Nephron progenitor cell (in vitro differentiated cells): ENCODE data around the gene NHS.

ENCODE experiments used
- DNase-seq: peaks from one replicate; pipeline ENCODE4 v3.0.0; 2021
- H3K27ac Mint-ChIP-seq: 2 replicates; pipeline ENCODE4 v1.8.0; 2021; ENCODE audit warnings: mild to moderate bottlenecking, moderate library complexity, mixed read lengths
- H3K27me3 Mint-ChIP-seq: 2 replicates; pipeline ENCODE4 v1.8.0; 2021; ENCODE audit warnings: mild to moderate bottlenecking, low read depth, mixed read lengths; ENCODE audit not compliant: poor library complexity
- H3K36me3 Mint-ChIP-seq: 2 replicates; pipeline ENCODE4 v1.8.0; 2021; ENCODE audit warnings: low read depth, mixed read lengths
- H3K4me1 Mint-ChIP-seq: 2 replicates; pipeline ENCODE4 v1.8.0; 2021; ENCODE audit warnings: mixed read lengths
- H3K4me3 Mint-ChIP-seq: 2 replicates; pipeline ENCODE4 v1.8.0; 2021; ENCODE audit warnings: mild to moderate bottlenecking, moderate library complexity, mixed read lengths
- H3K9me3 Mint-ChIP-seq: 2 replicates; pipeline ENCODE4 v1.8.0; 2021; ENCODE audit warnings: mild to moderate bottlenecking, moderate library complexity, mixed read lengths
- TF ChIP-seq, protein P1 (sequence below): fragments of 200-600 bp; sonication (generic); IDR thresholded peaks from 2 replicates; pipeline ENCODE4 v1.5.0; 2021; ENCODE audit warnings: antibody characterized with exemption

NHS gene

DNA sequence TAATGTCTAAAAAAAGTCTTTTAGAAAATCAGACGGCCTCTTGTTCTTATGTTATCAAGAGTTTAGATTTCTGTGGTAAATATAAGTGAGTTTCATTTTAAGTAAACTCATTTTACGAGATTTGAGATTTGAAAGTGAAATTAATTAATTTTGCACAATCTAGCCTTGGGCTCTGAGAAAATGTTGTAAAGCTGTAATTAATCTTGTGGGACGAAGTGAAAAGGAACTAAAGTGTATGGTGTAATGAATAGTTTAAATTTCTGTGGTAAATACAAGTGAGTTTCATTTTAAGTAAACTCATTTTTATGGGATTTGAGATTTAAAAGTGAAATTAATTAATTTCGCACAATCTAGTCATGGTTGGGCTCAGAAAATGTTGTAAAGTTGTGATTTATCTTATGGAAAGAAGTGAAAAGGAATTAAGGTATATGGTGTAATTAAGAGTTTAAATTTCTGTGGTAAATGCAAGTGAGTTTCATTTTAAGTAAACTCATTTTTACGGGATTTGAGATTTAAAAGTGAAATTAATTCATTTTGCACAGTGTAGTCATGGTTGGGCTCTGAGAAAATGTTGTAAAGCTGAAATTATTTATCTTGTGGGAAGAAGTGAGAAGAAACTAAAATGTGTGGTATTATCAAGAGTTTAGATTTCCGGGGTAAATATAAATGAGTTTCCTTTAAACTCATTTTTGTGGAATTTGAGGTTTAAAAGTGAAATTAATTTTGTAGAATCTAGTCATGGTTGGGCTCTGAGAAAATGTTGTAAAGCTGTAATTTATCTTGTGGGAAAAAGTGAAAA lies 363.9 kb downstream of the NHS start:
- peaks cover 9% of the 10 kb centered on the region for H3K27me3 Mint-ChIP-seq
- peaks cover 55% of the 10 kb centered on the region for H3K4me1 Mint-ChIP-seq
- H3K9me3 Mint-ChIP-seq: peaks cover 9% of the 10 kb centered on the region
- no peaks in the 10 kb centered on the region for H3K36me3 Mint-ChIP-seq
- H3K4me3 Mint-ChIP-seq: peak overlapping the region; percentile 88
- no peak for DNase-seq
- peak overlapping the region; percentile 96 for H3K27ac Mint-ChIP-seq
- TF ChIP-seq, protein P1, sequence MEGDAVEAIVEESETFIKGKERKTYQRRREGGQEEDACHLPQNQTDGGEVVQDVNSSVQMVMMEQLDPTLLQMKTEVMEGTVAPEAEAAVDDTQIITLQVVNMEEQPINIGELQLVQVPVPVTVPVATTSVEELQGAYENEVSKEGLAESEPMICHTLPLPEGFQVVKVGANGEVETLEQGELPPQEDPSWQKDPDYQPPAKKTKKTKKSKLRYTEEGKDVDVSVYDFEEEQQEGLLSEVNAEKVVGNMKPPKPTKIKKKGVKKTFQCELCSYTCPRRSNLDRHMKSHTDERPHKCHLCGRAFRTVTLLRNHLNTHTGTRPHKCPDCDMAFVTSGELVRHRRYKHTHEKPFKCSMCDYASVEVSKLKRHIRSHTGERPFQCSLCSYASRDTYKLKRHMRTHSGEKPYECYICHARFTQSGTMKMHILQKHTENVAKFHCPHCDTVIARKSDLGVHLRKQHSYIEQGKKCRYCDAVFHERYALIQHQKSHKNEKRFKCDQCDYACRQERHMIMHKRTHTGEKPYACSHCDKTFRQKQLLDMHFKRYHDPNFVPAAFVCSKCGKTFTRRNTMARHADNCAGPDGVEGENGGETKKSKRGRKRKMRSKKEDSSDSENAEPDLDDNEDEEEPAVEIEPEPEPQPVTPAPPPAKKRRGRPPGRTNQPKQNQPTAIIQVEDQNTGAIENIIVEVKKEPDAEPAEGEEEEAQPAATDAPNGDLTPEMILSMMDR: no peak

DNA sequence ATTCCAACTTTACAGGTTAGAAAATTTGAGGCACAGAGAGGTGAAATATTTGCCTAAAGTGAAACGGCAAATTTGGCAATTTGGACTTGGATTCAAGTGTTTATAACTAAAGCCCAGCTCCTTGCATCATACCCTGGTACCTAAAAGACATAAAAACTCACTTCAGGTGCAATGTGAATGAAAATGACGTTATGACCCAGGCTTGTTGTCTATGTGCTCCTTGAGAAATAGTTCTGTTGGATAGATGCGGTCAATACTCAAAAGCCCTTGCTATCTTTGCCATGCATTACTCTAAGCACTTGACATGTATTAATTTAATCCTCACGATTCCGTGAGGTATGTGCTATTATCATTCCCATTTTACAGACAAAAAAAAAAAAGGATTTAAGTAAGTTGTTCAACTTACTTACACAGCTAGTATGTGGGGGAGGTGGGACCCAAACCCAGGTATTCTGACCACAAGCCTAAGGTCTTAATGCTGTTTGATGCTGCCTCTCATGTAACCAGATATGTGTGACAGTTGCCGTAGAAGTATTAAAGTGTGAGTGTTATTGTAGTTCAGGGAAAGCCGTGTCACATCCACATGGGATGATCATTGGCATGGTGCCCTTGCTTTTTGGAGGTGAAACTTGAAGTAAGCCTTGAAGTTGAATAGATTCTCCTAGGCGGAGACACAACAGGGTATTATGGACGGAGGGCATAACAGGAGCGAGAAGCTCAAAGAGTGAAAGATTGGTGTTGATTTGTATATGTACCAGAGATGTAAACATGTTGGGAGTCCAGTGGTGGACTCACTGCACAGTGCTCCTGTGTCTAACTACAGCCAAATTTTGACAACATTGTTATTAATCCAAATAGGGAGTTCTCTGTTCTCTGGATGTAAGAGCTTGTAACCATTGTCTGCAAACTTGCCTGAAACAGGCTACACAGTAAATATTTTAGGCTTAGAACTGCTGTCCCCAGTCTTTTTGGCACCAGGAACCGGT lies 365.4 kb downstream of the NHS start:
- TF ChIP-seq, protein P1: no peak
- no peak overlapping the region for H3K27ac Mint-ChIP-seq
- no peaks in the 10 kb centered on the region for H3K36me3 Mint-ChIP-seq
- peaks cover 45% of the 10 kb centered on the region for H3K4me1 Mint-ChIP-seq
- H3K27me3 Mint-ChIP-seq: peaks cover 9% of the 10 kb centered on the region
- no peak overlapping the region for H3K4me3 Mint-ChIP-seq
- H3K9me3 Mint-ChIP-seq: peaks cover 9% of the 10 kb centered on the region
- DNase-seq: no peak

DNA sequence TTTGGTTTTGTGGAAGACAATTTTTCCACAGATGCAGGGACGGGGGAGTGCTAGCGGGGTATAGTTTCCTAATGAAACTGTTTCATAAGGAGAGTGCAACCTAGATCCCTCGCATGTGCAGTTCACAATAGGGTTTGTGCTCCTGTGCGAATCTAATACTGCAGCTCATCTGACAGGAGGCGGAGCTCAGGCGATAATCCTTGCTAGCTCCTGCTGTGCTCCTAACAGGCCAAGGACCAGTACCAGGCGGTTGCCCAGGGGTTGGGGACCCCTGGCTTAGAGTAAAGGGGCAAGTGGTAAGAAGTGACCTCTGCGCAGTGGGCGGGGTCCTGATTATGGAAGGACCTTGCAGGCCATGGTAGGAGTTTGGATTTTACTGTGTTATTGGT lies 366.1 kb downstream of the NHS start:
- Mint-ChIP-seq H3K36me3 (no peaks in the 10 kb centered on the region), H3K27me3 (peaks cover 9% of the 10 kb centered on the region), H3K4me1 (peaks cover 39% of the 10 kb centered on the region), H3K9me3 (peaks cover 9% of the 10 kb centered on the region), H3K27ac (no peak overlapping the region), H3K4me3 (no peak overlapping the region)
- TF ChIP-seq, protein P1: no peak
- peak; percentile 5 for DNase-seq

DNA sequence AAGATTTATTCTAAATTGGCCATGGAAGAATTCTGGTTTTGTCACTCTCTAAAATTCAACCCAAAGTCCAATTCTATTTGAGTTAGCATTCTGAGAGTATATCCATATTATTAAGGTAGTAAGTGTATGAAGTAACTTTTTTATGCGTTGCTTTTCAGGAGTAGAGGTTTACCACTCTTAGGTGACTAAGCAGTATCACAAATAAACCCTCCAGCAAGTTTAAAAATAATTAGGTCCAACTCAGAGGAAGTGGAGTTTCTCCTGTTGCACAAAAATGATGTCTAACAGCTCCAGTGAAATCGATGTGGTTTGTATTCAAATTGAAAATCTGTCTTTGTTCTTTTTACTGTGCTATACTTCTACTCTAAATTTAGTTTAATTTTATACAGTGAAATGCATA lies 368.9 kb downstream of the NHS start:
- H3K27me3 Mint-ChIP-seq: peaks cover 2% of the 10 kb centered on the region
- DNase-seq: no peak
- H3K36me3 Mint-ChIP-seq: no peaks in the 10 kb centered on the region
- H3K27ac Mint-ChIP-seq: no peak overlapping the region
- no peak overlapping the region for H3K4me3 Mint-ChIP-seq
- TF ChIP-seq, protein P1: no peak
- peaks cover 22% of the 10 kb centered on the region for H3K4me1 Mint-ChIP-seq
- H3K9me3 Mint-ChIP-seq: peaks cover 5% of the 10 kb centered on the region

DNA sequence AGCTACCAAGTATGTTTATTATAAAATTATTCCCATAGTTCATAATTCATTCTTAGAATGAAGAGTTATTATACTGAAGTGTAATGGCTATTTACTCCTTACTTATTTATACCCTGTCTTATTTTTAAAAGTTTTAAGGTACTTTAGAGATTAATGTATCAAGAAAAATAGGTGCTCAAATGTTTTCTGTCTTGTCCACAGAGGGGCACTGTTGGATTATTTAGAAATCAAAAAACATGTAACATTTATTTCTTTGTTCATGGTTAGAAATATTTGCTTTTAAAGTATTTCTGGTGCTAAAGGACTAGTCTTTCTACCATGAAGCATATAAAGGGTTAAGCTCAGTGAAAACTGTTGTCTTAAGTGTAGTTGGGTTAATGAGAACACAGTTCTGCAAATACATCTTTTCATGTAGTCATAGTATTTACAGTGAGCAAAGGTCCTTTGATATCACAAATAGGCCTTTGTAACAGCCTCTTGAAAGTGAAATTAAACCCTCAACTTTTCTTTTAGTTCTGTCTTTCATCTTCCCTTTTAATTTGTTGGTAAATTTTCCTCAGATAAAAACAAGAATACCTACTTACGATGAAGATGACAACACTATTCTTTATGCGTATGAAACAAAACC lies 370.0 kb downstream of the NHS start:
- DNase-seq: no peak
- Mint-ChIP-seq H3K27me3 (peaks cover 2% of the 10 kb centered on the region), H3K4me3 (no peak overlapping the region), H3K9me3 (no peaks in the 10 kb centered on the region), H3K4me1 (peaks cover 16% of the 10 kb centered on the region), H3K27ac (no peak overlapping the region), H3K36me3 (peaks cover 1% of the 10 kb centered on the region)
- TF ChIP-seq, protein P1: peak; percentile 1
